Dedifferentiated amniotic fluid mesenchymal stem cell (primary cell): ENCODE results near the gene SPATA45.
A peak's percentile ranks its signal among the peaks of the same experiment; 100 is the strongest.

ENCODE experiments used
- DNase-seq: peaks from one replicate; pipeline ENCODE4 v3.0.0-alpha.2; 2016; ENCODE audit errors: extremely low spot score

Gene SPATA45

DNA sequence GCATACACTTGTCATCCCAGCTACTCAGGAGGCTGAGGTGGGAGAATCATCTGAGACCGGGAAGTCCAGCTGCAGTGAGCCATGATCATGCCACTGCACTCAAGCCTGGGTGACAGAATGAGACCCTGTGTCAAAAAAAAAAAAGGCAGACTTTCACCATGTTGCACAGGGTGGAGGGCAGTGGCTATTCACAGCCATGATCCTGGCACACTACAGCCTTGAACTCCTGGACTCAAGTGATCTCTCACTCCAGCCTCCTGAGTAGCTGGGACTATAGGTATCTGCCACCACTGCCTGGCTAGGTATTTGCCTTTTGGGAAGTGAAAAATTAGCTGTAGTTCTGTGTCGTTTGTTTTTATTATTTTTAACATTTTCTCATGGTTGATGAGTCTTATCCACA, 19.1 kb downstream of the SPATA45 start:
- no peak for DNase-seq

DNA sequence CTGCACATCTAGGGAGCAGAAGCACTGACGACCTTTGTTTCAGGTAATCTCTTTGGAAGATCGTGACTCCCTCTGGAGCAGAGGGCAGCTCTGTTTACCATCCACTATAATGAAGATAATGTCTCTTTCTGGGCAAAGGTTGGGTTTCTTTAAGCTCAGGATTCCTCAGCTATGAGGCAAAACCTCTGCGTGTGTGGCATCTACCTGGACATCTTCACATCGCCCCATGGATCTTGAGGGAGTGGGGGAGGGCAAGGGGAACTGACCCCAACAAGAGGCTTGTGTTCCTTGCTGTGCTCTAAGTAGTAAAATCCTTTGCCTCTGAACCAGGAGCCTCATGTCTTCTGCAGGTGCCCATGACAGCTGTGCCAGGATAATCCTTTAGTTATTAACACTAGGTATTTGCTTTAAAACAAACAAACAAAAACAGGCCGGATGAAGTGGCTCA, 19.6 kb downstream of the SPATA45 start:
- DNase-seq, result no peak

DNA sequence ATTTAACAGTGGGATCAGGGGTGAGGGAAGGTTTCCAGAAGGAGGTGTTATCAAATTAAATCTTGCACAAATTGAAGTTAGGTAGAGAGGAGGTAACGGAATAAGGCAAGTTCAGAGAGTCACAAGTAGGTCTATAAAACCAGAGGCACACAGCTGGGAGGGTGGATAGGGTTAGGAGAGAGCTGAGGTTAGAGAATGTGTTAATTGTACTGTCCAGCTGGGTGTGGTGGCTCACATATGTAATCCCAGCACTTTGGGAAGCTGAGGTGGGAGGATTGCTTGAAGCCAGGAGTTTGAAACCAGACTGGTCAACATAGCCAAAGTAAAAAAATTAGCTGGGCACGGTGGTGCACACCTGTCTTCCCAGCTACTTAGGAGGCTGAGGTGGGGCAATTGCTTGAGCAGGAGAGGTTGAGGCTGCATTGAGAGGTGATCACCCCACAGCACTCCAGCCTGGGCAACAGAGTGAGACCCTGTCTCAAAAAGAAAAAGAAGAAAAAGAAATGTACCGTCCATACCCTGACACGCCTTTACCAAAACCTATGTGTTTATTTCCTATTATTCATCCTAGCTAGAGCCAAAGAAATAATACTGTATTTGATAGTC, 20.2 kb downstream of the SPATA45 start:
- DNase-seq, result no peak

DNA sequence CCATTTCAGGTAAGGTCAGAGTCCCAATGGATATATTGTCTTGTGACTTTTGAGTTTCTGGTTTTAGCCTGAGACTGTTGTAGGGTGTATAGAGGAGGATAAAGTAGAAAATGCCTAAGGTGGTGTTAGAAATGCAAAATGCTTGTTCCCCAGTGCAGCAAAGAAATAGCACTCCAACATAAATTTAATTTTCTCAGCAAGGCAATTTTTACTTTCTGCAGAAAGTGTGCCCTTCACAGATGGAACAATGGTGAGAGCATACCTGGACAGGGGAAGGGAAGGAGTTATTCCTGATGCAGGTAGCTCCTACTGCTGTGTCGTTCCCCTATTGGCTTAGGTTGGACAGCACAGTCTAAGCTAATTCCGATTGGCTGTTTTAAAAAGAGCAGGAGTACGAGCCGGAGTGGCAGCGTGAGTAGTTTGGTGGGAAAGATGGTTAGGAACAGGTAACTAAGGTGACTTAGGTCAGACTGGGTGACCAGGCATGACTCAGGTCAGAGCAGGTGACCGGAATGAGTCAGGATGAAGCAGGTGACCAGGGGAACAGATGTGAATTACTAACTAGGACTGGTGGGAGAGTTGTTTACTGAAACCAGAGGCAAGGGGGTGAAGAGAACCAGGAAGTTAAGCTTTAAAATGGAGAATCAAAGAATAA, 21.5 kb downstream of the SPATA45 start:
- DNase-seq, result no peak

DNA sequence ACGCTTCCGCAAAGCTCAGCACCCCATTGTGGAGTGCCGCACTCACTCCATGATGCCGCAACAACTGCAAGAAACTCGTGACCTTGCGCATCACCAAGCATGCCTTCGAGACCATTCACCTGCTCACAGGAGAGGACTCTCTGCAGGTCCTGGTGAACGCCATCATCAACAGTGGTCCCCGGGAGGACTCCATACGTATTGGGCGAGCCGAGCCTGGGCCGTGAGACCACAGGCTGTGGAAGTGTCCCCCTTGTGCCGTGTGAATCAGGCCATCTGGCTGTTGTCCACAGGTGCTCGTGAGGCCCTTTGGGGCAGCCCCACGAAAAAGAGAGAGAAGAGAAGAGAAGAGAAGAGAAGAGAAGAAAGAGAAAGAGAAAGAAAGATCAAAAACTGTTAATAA, 23.2 kb downstream of the SPATA45 start:
- DNase-seq, result no peak

DNA sequence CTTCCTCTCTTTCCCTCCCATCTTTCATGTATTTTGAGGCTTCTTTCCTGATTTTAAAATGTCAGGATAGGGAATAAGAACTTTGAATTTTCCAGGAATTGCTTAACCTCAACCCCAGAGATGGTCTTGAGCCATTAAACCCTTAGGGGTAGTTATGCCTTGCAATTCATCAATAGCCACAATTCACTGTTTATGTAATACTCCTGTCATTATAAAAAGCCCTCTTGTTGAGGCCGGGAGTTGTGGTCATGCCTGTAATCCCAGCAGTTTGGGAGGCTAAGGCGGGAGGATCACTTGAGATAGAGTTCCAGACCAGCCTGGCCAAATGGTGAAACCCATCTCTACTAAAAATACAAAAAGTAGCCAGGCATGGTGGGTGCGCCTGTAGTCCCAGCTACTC, 24.5 kb downstream of the SPATA45 start:
- DNase-seq, result no peak

DNA sequence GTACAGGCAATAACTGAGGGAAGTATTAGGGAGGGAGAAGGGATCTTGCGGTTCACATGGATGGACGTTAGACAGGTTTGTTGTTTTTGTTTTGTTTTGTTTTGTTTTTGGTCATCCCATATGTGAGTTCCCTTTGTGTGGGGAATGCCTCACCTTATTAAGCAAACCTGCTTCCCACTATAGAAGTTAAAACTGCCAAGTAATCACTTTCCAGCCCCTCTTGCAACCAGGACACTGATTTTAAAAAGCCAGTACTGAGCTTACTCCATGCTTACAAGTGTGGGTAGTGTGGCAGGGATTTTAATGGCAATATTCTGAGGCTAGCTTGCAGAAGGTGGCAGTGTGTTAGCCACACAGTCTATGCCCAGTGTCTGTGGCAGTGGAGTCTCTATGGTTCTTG, 26.5 kb downstream of the SPATA45 start:
- no peak for DNase-seq

DNA sequence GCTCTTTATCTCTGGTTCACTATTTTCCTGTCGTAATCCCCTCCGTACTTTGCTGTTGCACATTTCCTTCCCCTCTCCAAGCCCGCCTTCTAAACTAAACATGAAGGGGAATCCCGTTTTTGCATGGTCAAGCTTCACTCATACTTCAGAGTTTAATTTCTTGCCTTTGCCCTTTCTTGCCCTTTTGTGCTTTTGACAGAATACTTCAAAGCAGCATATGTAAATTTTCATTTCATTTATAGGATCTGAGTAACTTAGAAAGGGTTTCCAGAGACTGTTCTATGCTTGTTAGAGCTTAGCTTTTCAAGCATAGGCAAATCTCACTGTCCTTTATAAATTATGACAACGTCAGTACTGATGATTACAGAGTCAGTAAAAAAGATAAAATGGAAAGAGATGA, 27.7 kb downstream of the SPATA45 start:
- DNase-seq, result no peak

DNA sequence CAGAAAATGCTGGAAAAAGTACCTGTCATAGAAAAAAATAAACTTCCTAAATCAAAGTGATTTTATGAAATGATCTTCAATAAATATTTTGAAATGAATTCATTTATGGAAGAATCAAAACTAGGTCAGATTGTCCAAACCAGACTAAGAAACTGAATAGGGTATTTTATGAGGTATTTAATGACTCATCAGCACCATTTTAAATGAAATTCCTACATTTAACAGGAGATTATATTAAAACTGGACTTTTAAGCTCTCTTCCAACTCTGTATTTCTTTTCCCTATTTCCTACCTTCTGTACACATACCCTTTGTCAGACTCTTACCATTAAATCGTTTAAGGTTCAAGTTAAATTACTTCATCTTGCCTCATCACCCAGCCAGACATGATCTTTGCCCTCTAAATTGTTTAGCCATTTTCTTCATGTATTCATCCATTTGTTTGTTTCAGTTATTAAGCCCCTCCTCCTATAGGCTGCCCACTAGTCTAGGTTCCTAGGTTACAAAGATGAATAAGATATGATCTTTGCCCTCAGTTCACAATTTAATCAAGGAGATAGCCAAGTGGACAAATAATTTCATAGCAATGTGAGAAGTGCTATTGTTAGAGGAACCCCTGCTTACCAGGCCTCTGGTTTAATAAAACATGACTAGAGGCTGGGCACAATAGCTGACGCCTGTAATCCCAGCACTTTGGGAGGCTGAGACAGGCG, 30.7 kb downstream of the SPATA45 start:
- no peak for DNase-seq

DNA sequence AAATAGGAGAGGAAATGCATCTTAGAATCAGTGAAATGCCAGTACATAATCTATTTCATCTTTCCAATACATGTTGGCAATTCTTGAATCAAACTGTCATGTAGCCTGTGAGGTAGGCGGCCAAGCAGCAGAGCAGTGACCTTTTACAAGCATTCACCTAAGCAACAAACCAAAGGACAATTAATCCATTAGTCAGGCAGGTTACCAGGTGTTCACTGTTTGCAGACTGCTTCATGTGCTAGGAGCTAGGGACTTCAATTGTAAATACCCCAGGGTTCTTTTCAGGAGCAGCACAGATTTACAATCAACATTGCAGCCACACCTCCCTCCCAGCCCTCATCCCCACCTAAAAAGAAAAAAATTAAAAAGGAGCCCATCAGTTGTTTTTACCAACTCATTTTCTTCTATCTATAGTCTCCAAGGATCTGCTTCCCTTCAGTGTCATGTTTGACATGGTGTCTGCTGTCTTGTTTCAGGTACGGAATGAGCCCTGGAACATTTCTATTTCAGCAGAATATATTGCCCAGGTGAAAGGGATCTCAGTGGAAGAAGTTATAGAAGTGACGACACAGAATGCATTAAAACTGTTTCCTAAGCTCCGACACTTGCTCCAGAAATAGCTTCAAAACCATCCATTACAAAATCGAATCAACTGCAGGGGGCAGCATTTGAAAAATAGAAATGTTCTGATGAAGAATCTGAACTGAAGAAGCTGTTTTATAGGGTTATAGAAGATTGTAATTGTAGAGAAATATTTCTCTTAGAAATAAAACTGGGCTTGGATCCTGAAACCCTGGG, 32.7 kb downstream of the SPATA45 start:
- no peak for DNase-seq

DNA sequence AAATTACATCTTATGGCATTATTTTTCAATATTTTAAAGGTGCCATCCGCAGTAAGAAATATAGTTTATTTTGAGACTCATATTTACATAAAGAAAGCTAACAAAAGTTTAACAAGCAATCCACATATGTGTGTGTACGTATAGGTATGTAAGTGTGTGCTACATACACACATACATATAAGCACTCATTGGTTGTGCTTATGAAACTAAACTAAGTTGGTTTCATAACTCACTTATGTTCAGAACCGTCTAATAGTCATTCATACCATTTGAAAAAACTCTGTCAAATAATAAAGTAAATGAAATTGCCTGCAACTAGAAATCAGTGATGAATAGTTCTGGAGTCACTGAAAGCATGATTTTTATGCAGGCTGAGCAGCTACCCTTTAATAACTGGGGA, 41.7 kb downstream of the SPATA45 start:
- no peak for DNase-seq

DNA sequence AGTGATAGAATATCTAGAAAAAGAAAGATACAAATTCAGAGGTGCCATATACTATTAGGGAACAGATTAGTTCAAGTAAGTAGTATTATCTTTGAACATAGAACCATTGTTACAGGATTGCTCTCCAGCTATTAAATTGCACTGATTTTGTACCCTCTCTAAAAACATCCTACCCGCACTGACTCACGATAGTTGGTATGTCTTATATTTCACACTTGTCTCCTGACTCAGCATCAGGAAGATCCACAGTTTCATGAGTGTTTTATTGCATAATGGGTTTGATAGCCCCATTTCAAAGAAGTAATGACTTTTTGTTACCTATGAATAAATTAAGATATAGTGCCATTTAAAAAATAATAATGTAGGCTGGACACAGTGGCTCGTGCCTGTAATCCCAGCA, 49.8 kb downstream of the SPATA45 start:
- no peak for DNase-seq

DNA sequence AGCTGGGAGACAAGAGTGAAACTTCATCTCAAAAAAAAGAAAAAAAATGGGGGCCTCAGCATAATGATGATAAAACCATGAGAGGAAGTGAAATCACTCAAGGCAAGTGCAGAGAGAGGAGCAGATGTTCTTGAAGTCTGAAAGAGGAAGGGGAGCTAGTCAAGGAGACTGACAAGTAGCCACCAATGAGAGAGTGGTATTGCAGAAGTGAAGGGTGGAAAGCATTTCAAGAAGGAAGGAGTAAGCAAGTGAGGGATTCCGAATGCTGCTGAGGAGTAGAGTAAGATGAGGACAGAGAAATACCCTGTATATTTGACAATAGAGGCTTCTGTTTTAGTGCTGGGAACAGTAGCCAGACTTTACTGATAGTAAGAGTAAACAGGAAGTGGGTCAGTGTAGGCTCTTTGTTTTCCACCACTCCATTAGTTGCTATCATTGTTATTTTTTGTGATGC, 52.9 kb downstream of the SPATA45 start:
- no peak for DNase-seq

DNA sequence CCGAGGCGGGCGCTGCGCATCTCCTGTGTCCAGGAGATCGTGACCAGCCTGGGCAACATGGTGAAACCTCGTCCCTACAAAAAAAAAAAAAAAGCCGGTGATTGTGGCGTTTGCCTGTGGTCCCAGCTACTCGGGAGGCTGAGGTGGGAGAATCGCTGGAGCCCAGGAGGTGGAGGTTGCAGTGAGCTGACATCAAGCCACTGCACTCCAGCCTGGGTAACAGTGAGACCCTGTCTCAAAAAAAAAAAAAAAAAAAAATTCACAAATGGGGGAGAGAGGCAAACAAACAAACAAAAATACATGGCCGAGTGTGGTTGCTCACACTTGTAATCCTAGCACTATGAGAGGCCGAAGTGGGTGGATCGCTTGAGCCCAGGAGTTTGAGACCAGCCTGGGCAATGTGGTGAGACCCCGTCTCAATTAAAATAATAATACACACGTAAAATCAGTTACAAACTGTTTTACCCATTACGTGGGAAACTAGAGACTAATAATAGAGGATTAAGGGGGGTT, 55.0 kb downstream of the SPATA45 start:
- DNase-seq, result no peak

DNA sequence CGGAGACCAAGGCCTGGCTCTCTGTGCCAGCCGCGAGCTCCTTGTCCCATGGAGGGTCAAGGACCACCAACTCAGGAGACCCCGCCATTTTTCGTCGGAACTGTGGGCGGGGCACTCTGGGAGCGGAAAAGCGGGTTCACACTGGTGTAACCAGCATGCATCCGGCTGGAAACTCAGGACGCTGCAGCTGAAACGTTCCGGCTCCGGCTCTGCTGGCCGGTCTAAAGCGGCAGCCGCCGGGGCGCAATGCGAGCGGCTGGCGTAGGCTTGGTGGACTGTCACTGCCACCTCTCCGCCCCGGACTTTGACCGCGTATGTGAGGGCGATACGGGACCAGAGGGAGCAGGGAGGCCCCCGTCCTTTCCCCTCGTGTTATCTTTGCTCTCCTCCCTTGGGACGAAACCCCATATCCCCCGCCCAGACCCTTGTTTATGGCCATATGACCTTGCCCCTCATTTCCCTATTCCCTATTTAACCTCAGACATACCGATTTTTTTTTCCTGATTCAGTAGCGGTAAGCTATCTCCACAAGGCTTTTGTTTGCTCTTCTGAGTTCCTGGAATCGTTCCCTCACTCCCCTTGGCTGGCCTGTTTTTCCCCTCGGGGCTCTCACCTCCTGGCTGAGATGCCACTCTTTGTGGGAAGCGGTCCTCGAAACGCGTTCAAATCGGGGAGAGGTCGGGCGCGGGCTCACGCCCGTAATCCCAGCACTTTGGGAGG, 55.6 kb downstream of the SPATA45 start, which contains the start of the genes NSL1 and TATDN3:
Gene NSL1 (minus strand): TSS at position 102 of the 720 bp plus-strand sequence. CDS start 14 bp downstream, at position 88.
Gene TATDN3 (plus strand): TSS at position 219 of the 720 bp plus-strand sequence. CDS start 28 bp downstream, at position 247.
- peak; percentile 90 for DNase-seq

DNA sequence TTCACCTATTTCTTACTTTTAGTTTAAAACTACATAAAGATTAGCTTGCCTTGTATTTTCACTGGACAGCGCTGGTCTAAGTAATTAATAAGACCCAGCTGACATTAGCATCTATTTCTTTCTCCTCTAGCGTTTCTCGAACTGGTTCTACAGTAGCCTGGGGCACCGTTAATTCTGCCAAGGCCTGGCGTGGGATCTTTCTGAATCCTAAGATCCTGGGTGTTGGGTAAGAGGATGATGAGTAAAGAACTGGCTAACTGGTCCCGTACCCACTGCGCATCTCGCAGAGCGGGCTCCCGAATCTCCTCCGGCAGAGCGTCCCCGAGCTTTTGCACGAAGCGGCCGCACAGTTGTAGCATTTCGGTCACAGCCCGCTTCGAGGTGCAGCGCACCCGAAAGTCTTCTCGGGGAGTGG, 56.2 kb downstream of the SPATA45 start:
- DNase-seq, result peak; percentile 53

DNA sequence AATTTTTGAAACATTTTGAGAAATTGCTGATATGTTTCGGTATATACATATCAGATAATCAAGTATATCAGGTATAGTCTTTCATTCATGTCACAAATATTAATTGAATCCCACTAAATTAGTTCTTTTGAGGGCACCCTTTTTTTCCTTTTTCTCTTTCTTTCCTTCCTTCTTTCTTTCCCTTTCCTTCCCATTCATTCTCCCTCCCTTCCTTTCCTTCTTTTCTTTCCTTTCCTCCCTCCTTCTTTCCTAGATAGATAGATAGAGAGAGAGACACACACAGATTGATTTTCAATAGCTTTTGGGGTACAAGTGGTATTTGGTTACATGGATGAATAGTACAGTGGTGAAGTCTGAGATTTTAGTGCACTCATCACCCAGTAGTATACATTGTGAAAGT, 61.6 kb downstream of the SPATA45 start:
- DNase-seq, result no peak

DNA sequence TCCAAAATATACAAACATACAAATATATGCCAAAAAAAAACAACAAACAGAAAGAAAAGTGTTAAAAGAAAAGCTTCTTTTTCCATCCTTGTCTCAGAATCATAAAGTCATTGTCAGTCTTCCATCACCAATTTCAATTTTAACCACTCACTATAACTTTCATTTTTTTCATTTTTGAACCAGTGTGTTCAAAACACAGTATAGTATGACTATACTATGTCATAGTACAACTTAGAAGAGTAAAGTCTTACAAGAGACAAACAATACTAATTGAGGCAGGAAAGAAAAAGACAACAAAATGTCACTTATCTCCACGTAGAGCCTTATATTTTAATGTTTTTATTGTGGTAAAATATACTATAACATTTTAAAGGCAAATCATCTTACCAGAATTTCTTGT, 63.5 kb downstream of the SPATA45 start:
- no peak for DNase-seq

DNA sequence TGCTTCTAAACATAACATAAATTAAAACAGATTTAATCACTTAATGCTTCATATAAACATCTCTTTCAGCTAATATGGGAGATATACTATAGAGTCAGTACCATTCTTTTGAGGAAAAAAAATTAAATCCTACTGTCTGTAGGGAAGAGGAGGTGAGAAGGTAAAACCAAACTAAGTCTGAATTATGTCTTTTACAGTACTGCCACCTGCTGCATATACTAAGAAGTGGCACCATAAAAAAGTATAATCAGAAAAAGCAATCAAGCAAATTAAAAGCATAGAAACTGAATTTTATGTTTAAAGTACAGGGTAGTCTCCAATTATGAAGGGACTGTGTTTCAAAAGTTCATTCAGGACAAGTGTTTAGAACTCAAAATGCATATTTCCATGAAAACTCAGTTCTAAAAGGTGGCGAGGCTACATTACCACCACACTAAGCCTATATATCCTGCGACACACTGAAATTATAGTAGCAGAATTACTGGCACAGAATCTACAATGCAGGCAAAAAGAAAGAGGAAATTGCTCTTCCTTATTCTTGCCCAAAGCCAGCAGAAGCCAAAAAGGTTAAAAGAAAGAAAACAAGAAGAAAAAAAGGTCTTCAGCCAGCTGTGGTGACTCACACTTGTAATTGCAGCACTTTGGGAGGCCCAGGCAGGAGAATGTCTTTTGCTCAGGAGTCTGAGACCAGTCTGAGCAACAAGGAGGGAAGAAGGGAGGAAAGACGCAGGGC, 64.9 kb downstream of the SPATA45 start:
- peak; percentile 42 for DNase-seq

DNA sequence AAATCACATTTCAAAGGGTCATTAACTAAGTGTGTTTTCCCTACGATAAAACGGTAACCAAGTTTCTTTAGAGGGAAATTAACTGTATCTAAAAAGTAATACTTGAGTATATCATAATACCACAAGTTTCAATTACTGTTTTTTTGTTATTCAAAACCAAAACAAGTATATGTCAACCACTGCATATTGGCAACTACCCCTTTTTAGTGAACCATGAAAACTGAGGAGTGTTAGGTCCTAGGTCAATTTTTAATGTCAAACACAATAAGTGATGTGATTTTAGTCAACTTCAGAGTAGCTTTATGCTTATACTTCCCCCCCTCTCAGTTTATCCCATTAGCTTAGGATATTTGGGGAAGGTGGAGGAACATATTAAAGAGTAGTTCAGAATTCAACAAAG, 66.2 kb downstream of the SPATA45 start:
- DNase-seq, result no peak
